ENCODE measurements around the gene FOXD4. TPM values are rescaled to one million over a fixed set of nuclear protein-coding genes. Genes with fewer than 3 reads are reported as not detected.

Gene FOXD4
- under 0.01 and 0.09 TPM in 2 replicates for total RNA-seq

GRCh38 chr9:117995-118467 lies at the start of gene FOXD4:
Gene FOXD4 (minus strand): TSS chr9:118417. CDS start chr9:118119, 298 bp downstream.

Other genes starting within 250 kb of the FOXD4 start
- 3.3 and 3.4 TPM in 2 replicates for gene WASHC1, start 89.0 kb downstream of the FOXD4 start, total RNA-seq
- gene ZNG1A, start 60.6 kb upstream of the FOXD4 start, total RNA-seq = 20.5 and 29.5 TPM in 2 replicates
- under 0.01 TPM in 1 of 2 replicates, not detected in the other for gene DOCK8, start 96.4 kb upstream of the FOXD4 start, total RNA-seq

All from smooth muscle cell of the umbilical artery (primary cell).